IMR-90 (cell line): ENCODE data around the gene IQCE. TPM values are rescaled to one million over a fixed set of nuclear protein-coding genes. Genes with fewer than 3 reads are reported as not detected.

Experiments
- ATAC-seq: fragments of 200-7000 bp; cut with Tn5 transposase; 2 replicates; pipeline ENCODE4 v1.9.1; 2020; ENCODE audit warnings: low read depth, mild to moderate bottlenecking, moderate library complexity
- BruUV-seq: library from RNA; stranded (reverse); fragments of 400-500 nt; replicated peaks from 2 replicates; lab custom pipeline; 2021; lab: Mats Ljungman, UMichigan
- CTCF ChIA-PET: fragments of 300-600 bp; formaldehyde crosslinking; extraction: SDS; loops from one replicate; lab custom pipeline; 2021; ENCODE audit warnings: antibody characterized with exemption; lab: Yijun Ruan, JAX
- POLR2A ChIA-PET: fragments of 300-600 bp; sonication (Branson Sonifier 250); formaldehyde crosslinking; loops from one replicate; lab custom pipeline; 2022; ENCODE audit warnings: antibody characterized with exemption; ENCODE audit not compliant: unreplicated experiment; lab: Charles Lee
- DNase-seq: peaks from one replicate; pipeline ENCODE4 v3.0.0; 2013
- H2AFZ ChIP-seq: replicated peaks from 2 replicates; pipeline ENCODE3; 2013; ENCODE audit warnings: low read length, mild to moderate bottlenecking; ENCODE audit not compliant: poor library complexity
- H2AK5ac ChIP-seq: 2 replicates; pipeline ENCODE4 v1.6.1; 2013; ENCODE audit warnings: low read depth, low read length, inconsistent platforms
- H2AK9ac ChIP-seq: replicated peaks from 2 replicates; pipeline ENCODE3; 2013; ENCODE audit warnings: mild to moderate bottlenecking, low read depth, low read length, moderate library complexity; ENCODE audit not compliant: poor library complexity
- H2BK120ac ChIP-seq: 2 replicates; pipeline ENCODE4 v1.6.1; 2013; ENCODE audit warnings: low read depth, low read length, inconsistent platforms
- H2BK15ac ChIP-seq: 3 replicates; pipeline ENCODE4 v1.6.1; 2013; ENCODE audit warnings: low read depth, low read length, inconsistent platforms
- H2BK20ac ChIP-seq: 2 replicates; pipeline ENCODE4 v1.6.1; 2013; ENCODE audit warnings: low read depth, mild to moderate bottlenecking, inconsistent platforms, low read length, moderate library complexity
- H2BK5ac ChIP-seq: 2 replicates; pipeline ENCODE4 v1.6.1; 2013; ENCODE audit warnings: mild to moderate bottlenecking, low read depth, low read length, inconsistent platforms; ENCODE audit not compliant: poor library complexity, severe bottlenecking
- H3K14ac ChIP-seq: replicated peaks from 2 replicates; pipeline ENCODE4 v1.6.1; 2013; ENCODE audit warnings: low read depth, low read length, inconsistent platforms
- H3K18ac ChIP-seq: 2 replicates; pipeline ENCODE4 v1.6.1; 2013; ENCODE audit warnings: low read depth, low read length, control low read depth
- H3K23ac ChIP-seq: 2 replicates; pipeline ENCODE4 v1.6.1; 2013; ENCODE audit warnings: low read depth, low read length, inconsistent platforms
- H3K27ac ChIP-seq: 2 replicates; pipeline ENCODE4 v1.5.1; 2013; ENCODE audit warnings: mild to moderate bottlenecking, control low read depth, low read length; ENCODE audit not compliant: insufficient read depth
- H3K27me3 ChIP-seq: 2 replicates; pipeline ENCODE4 v1.6.1; 2013; ENCODE audit warnings: low read length; ENCODE audit not compliant: control insufficient read depth, insufficient read depth
- H3K36me3 ChIP-seq: 2 replicates; pipeline ENCODE4 v1.6.1; 2013; ENCODE audit warnings: low read length, mixed read lengths; ENCODE audit not compliant: control insufficient read depth, insufficient read depth
- H3K4ac ChIP-seq: 2 replicates; pipeline ENCODE4 v1.6.1; 2013; ENCODE audit warnings: low read depth, low read length, inconsistent platforms
- H3K4me1 ChIP-seq: 2 replicates; pipeline ENCODE4 v1.6.1; 2013; ENCODE audit warnings: low read length, mixed read lengths; ENCODE audit not compliant: control insufficient read depth, insufficient read depth
- H3K4me2 ChIP-seq: 2 replicates; pipeline ENCODE4 v1.6.1; 2013; ENCODE audit warnings: low read depth, mild to moderate bottlenecking, control low read depth, low read length, moderate library complexity
- H3K4me3 ChIP-seq: 2 replicates; pipeline ENCODE4 v1.5.1; 2013; ENCODE audit warnings: low read depth, mild to moderate bottlenecking, control low read depth, low read length, moderate library complexity; ENCODE audit not compliant: insufficient read depth
- H3K56ac ChIP-seq: 2 replicates; pipeline ENCODE4 v1.6.1; 2013; ENCODE audit warnings: low read length, inconsistent platforms; ENCODE audit not compliant: insufficient read depth; ENCODE audit errors: extremely low read depth
- H3K79me1 ChIP-seq, 2 experiments: 2 replicates each; pipeline ENCODE4 v1.6.1; 2013; ENCODE audit warnings: low read length in 2 of 2, inconsistent platforms in 1 of 2, low read depth in 1 of 2
- H3K9ac ChIP-seq: 2 replicates; pipeline ENCODE4 v1.6.1; 2013; ENCODE audit warnings: low read depth, low read length, control low read depth
- H3K9me1 ChIP-seq: 2 replicates; pipeline ENCODE4 v1.6.1; 2013; ENCODE audit warnings: low read length, inconsistent platforms; ENCODE audit not compliant: insufficient read depth
- H3K9me3 ChIP-seq: 2 replicates; pipeline ENCODE4 v1.6.1; 2013; ENCODE audit warnings: low read length; ENCODE audit not compliant: control insufficient read depth, insufficient read depth
- H4K20me1 ChIP-seq: 2 replicates; pipeline ENCODE4 v1.6.1; 2013; ENCODE audit warnings: low read length, inconsistent platforms; ENCODE audit not compliant: insufficient read depth
- H4K5ac ChIP-seq: 2 replicates; pipeline ENCODE4 v1.6.1; 2013; ENCODE audit warnings: mild to moderate bottlenecking, low read depth, low read length, control low read depth
- H4K8ac ChIP-seq, 2 experiments: 2 replicates each; pipeline ENCODE4 v1.6.1; 2013; ENCODE audit warnings: low read depth in 2 of 2, low read length in 2 of 2, control low read depth in 1 of 2, inconsistent platforms in 1 of 2
- H4K91ac ChIP-seq: 2 replicates; pipeline ENCODE4 v1.6.1; 2013; ENCODE audit warnings: low read depth, low read length, inconsistent platforms; ENCODE audit not compliant: insufficient read depth
- CTCF ChIP-seq: conservative IDR thresholded peaks from 2 replicates; pipeline ENCODE4 v1.5.1; 2012; ENCODE audit warnings: mild to moderate bottlenecking, low read depth, low read length, improper control_type of control experiment
- MAZ ChIP-seq: IDR thresholded peaks from 2 replicates; pipeline ENCODE4 v1.6.1; 2012; ENCODE audit warnings: low read depth, mild to moderate bottlenecking, low read length, improper control_type of control experiment, moderate library complexity, borderline replicate concordance
- MXI1 ChIP-seq: IDR thresholded peaks from 2 replicates; pipeline ENCODE4 v1.6.1; 2012; ENCODE audit warnings: low read depth, mild to moderate bottlenecking, low read length, moderate library complexity, borderline replicate concordance
- RAD21 ChIP-seq: IDR thresholded peaks from 2 replicates; pipeline ENCODE4 v1.6.1; 2012; ENCODE audit warnings: low read length, improper control_type of control experiment
- WGBS, 2 experiments: methylation state at CpG; one replicate each; pipeline versions ENCODE4 v1.1.5 to v1.1.7; 2013; ENCODE audit warnings: missing lambda C conversion rate in 2 of 2; ENCODE audit not compliant: insufficient read length in 1 of 2; ENCODE audit errors: extremely low coverage in 2 of 2; 5-methylcytosine and 5-hydroxymethylcytosine counted together
- dilution Hi-C: fragments of 300-500 bp; cut with HindIII; formaldehyde crosslinking; loops from one replicate; pipeline ENCODE4 v1.14.3; 2018; ENCODE audit warnings: low sequenced_read_pairs; ENCODE audit not compliant: unreplicated experiment
- in situ Hi-C: fragments of 300-500 bp; cut with MboI; formaldehyde crosslinking; loops from 3 replicates; pipeline ENCODE4 v1.14.3; 2019; ENCODE audit warnings: low sequenced_read_pairs, inconsistent platforms, mixed read lengths
- intact Hi-C: fragments of 100-400 bp; cut with micrococcal nuclease; formaldehyde crosslinking; loops from 2 replicates; pipeline ENCODE4 v1.10.0; 2022
- polyA plus RNA-seq, 3 experiments: library from polyadenylated mRNA; depleted of rRNA; stranded (reverse); fragments of >200 nt; gene quantifications; 2 replicates each; pipeline ENCODE4 v1.2.3, GENCODE V29; 2012; ENCODE audit warnings: low replicate concordance in 1 of 3
- total RNA-seq: library from RNA; depleted of rRNA; stranded (reverse); fragments of >200 nt; gene quantifications from 2 replicates; pipeline ENCODE4 v1.2.3, GENCODE V29; 2012

The IQCE gene
- total and polyA plus RNA-seq, 2 of the 4 experiments (the other 2 are of a cell fraction), result 5.0 to 6.3 TPM

- WGBS, 2 experiments, result 81% methylated on average over 22 of the region's 36 CpGs; no CpG with 5 or more reads in 1 of the 2 experiments
- Histone ChIP-seq H2BK15ac (no peak overlapping the region), H3K27ac (no peak overlapping the region), H3K14ac (no peak overlapping the region), H2BK120ac (no peak overlapping the region), H3K9me3 (no peaks in the 10 kb centered on the region), H4K5ac (no peak overlapping the region), H3K56ac (no peak overlapping the region), H3K27me3 (no peaks in the 10 kb centered on the region), H3K4ac (no peak overlapping the region), H4K20me1 (peaks cover 28% of the 10 kb centered on the region), H3K36me3 (peaks cover 57% of the 10 kb centered on the region), H3K4me1 (no peaks in the 10 kb centered on the region), H3K79me1 (peaks cover 7 to 25% of the 10 kb centered on the region in 2 experiments; a peak in 2 of 4 replicates), H2AFZ (no peak overlapping the region), H4K8ac (no peak overlapping the region), H3K23ac (no peak overlapping the region), H2BK20ac (no peak overlapping the region), H3K4me3 (no peak overlapping the region), H2BK5ac (no peak overlapping the region), H2AK5ac (no peak overlapping the region), H3K18ac (no peak overlapping the region), H3K4me2 (no peak overlapping the region), H3K9me1 (no peaks in the 10 kb centered on the region; the same call in 1 of the 2 replicates), H4K91ac (no peak overlapping the region), H3K9ac (no peak overlapping the region), H2AK9ac (peak overlapping the region; percentile 28)
- TF ChIP-seq MAZ, result no peak
- peak; percentile 23; the same call in 1 of the 2 replicates for TF ChIP-seq CTCF
- TF ChIP-seq MXI1, result no peak
- TF ChIP-seq RAD21, result no peak; the same call in 1 of the 2 replicates
- POLR2A ChIA-PET, result no interaction called here
- in situ Hi-C loops, result no loop called here
- ATAC-seq (no peak), DNase-seq (no peak)
- intact Hi-C loops, result no loop called here
- CTCF ChIA-PET, result no interaction called here
- no TSS peak for BruUV-seq
- dilution Hi-C loops, result no loop called here
These were observed 101.7 kb downstream of the IQCE start for GRCh38 chr7:2660359-2661095.
